Esophagus mucosa (tissue), 1 donor: ENCODE data around the gene GAS7. TPM values are rescaled to one million over a fixed set of nuclear protein-coding genes. Genes with fewer than 3 reads are reported as not detected.

Experiments
- ATAC-seq: fragments of 200-7000 bp; cut with Tn5 transposase; one replicate; pipeline ENCODE4 v1.9.1; 2020
- total RNA-seq: library from RNA; stranded (reverse); gene quantifications from one replicate; pipeline ENCODE4 v1.2.4, GENCODE V29; 2023
- donor health status: DM: yes; HTN: yes; CAD: no.

The GAS7 gene
- total RNA-seq, 1 donor from 2014 or later = 17.3 TPM

GRCh38 chr17:9880582-9880999 lies 317.8 kb downstream of the GAS7 start:
- ATAC-seq = peak; percentile 15

DNA sequence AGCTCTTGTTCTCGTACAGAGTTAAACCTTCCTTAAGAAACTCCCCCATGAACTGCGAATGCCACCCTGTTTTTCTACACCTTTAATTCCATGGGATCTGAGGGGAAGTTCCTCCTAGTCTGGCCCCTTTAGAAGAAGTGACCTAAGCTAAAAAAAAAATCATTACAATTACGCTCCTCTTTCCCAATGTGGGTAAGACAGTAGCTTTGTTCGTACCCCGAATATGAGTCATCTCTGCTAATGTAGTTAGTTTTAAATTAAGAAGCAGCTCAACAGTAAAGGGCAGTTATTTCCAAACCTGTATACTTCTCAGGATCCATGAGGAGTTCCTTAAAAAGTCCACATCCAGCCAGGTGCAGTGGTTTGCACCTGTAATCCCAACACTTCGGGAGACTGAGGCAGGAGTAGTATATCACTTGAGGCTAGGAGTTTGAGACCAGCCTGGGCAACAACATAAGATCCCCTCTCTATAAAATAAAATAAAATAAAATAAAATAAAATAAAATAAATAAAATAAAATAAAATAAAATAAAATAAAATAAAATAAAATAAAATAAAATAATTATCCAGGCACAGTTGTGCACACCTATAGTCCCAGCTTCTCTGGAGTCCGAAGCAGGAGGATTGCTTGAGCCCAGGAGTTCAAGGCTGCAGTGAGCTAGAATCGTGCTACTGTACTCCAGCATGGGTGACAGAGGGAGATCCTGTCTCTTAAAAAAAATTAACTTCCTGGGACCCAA lies 319.4 kb downstream of the GAS7 start:
- ATAC-seq = no peak

- ATAC-seq = no peak
Measured at GRCh38 chr17:9878356-9878755, 320.1 kb downstream of the GAS7 start.

- ATAC-seq = no peak
Measured at GRCh38 chr17:9875441-9875840, 323.0 kb downstream of the GAS7 start.

- ATAC-seq = no peak
Measured at GRCh38 chr17:9874722-9875121, 323.7 kb downstream of the GAS7 start.

DNA sequence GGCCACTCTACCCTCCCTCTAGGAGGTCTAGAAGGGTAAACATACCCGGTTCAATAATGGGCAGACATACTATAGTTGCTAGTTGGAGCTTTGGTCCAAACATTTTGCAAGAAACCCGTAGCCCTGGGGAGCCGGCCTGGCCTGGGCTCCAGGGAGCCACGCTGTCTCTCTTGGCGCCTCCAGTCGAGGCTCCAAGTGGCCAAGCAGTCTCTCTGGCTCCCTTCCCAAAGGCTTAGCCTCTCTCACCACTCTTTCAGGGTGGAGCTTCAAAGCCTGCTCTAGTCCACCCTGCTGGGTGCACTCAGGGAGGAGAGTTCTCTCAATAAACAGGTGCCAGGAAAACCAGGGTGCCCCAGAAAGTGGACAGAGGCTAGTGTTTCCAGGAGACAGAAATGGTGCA lies 325.6 kb downstream of the GAS7 start:
- ATAC-seq = no peak

DNA sequence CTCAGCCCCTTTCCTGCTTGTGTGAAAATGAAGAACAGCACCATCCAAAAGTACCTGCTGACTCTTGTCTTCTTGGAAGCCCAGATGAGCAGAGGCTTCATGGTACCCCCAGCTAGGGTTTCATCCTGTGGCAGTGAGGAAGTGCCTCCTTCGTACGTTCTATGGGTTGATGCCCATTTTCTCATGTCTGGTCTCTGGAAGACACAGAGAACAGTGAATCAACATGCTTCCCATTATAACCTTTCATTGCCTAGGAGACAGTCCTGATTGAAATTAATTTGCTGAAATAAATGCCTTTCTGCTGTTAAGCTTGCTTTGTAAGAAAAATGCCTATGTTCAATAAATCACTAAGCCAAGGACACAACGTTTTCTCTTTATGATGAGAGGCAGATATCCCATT lies 329.9 kb downstream of the GAS7 start:
- no peak for ATAC-seq

- no peak for ATAC-seq
Measured at GRCh38 chr17:9865586-9865985, 332.8 kb downstream of the GAS7 start.

DNA sequence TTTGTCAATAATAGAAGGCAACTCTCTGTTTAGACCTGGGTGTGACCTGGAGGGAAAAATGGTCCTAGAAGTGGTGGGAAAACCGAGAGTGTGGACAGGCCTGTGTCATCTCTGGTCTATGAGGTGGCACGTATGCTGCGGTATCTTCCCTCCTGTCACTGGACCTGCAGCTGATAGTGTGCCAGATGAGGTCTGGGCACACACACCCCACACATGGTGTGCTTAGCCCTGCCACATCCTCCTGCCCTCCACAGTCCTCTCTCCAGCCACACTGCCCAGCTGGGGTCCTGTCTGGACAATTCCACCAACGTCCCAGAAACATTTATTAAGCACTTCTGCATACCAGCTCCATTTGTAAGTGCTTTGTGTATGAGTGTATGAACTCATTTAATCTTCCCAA lies 335.5 kb downstream of the GAS7 start:
- no peak for ATAC-seq

- ATAC-seq = no peak
Measured at GRCh38 chr17:9862220-9862619, 336.2 kb downstream of the GAS7 start.

DNA sequence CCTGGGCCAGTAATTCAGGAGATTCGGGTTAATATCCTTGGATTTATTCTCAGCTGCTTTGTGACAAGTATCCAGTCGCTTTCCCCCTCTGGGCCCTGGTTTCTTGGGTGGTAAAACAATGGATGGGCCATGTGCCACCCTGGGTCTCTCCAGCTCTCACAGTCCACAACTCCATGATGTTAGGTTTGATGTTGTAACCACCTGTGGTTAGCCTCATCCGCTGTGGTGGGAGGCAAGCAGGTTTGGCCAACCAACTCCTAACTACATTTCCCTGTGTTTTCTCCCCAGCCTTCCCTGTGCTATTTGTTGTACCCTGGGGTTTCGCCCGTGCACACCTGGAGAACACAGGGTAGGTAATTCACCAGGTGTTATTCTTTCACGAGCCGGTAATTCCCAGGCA lies 337.6 kb downstream of the GAS7 start:
- no peak for ATAC-seq

Other genes starting within 250 kb of the GAS7 start
- 0.16 TPM for gene MYH13, start 174.4 kb upstream of the GAS7 start, total RNA-seq
- not detected for gene MYH8, start 223.3 kb upstream of the GAS7 start, total RNA-seq